Measurements from ENCODE around the gene NDUFC2.
A peak's percentile ranks its signal among the peaks of the same experiment; 100 is the strongest.
"Not testable (repeated sequence)": the region's sequence is repeated elsewhere in the genome, so short reads cannot be mapped to it uniquely, and the experiment has no call there.

NDUFC2 gene

DNA sequence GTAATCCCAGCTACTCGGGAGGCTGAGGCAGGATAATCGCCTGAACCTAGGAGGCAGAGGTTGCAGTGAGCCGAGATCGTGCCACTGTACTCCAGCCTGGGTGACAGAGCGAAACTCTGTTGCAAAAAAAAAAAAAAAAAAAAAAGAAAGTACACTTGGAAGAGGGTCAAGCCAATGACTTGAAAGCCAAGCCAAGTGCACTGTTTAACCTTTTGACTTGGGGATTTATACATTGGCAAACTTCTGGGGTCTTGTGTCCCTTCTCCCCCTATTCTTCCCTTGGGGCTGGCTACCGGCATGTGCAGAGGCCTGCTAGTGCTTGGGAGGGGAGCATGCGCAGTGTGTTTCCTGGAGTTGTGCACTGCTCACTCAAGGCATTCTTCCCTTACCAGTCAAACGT, 30.3 kb downstream of the NDUFC2 start:
- no peak for DNase-seq

DNA sequence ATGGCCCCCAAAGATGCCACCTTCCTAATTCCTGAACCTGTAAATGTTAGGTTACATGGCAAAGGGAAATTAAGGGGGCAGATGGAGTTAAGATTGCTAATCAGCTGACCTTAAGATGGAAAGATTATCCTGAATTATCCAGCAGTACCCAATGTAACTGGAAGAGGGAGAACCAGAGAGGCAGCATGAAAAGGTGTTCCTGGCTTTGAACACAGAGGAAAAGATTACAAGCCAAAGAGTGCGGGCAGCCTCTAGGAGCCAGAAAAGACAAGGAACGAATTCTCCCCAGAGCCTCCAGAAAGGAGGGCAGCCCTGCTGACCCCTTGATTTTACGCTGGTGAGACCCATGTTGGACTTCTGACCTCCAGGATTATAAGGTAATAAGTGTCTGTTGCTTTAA, 31.1 kb downstream of the NDUFC2 start:
- DNase-seq, result no peak

DNA sequence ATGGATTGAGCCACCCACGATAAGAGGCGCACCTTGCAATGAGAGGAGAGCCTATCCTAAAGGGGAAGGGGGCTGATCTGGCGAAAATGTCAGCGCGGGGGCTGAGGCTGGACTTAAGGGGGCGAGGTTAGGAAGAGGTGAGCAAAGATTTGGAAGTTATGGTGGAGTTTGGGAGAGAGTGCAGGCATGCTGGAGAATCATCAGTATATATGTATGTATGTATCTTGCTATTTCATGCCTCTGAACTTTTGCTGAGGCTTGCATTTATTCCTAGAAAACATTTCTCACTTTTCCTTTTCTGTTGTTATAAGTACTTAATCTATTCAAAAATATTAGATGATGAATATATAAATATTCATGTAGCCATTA, 33.2 kb downstream of the NDUFC2 start:
- DNase-seq, result no peak

- peak; percentile 74 for DNase-seq
These were observed 33.7 kb downstream of the NDUFC2 start for GRCh38 chr11:78045851-78046485.

DNA sequence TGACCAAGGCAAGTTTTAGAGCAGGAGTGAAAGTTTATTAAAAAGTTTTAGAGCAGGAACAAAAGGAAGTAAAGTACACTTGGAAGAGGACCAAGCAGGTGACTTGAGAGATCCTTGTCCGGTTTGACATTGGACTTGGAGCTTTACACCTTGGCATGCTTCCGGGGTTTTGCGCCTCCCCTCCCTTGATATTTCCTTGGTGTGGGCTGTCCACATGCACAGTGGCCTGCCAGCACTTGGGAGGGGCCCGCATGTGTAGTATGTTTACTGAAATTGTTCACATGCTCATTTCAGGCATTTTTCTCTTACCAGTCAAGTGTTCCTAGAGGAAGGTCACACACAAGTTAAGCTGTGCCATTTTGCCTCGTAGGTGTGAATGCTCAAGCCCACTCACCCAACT, 35.0 kb downstream of the NDUFC2 start:
- no peak for DNase-seq

DNA sequence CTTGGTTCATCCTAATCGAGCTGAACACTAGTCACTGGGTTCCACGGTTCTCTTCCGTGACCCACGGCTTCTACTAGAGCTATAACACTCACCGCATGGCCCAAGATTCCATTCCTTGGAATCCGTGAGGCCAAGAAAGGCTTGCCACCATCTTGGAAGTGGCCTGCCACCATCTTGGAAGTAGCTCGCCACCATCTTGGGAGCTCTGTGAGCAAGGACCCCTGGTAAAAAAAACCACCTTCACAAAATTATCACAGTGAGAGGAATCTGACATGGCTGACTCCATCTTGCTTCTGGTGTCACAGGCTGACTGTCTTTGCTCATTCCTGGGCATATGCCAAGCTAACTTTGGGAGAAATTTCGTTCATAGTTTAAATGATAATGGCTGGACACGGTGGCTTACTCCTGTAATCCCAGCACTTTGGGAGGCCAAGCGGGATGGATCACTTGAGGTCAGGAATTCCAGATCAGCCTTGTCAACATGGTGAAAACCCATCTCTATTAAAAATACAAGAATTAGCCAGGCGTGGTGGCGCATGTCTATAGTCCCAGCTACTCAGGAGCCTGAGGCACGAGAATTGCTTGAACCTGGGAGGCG, 37.7 kb downstream of the NDUFC2 start:
- DNase-seq, result no peak

GRCh38 chr11:78041380-78041719, 38.3 kb downstream of the NDUFC2 start:
- not testable (repeated sequence) for DNase-seq

DNA sequence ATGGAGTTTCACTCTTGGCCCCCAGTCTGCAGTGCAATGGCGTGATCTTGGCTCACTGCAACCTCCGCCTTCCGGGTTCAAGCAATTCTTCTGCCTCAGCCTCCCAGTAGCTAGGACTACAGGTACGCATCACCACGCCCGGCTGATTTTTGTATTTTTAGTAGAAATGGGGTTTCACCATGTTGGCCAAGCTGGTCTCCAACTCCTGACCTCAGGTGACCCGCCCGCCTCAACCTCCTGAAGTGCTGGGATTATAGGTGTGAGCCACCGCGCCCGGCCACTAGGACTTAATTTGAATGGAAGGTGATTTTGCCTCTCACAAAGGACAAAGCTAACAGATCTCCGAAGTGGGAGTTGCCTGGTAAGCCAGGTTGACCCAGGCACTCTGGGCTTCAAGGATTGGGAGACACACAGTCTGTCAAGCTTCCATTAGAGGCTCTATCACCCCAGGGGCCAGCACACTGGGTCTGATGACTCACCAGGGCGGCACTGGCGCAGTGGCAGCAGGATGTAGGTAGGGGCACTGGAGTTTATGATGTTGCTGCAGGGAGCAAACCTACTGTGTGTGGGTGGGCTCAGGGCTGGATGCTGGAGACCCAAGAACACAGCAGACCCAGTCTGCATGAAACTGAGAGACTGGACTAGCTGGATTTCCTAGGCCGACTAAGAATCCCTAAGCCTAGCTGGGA, 38.8 kb downstream of the NDUFC2 start:
- DNase-seq, result no peak

DNA sequence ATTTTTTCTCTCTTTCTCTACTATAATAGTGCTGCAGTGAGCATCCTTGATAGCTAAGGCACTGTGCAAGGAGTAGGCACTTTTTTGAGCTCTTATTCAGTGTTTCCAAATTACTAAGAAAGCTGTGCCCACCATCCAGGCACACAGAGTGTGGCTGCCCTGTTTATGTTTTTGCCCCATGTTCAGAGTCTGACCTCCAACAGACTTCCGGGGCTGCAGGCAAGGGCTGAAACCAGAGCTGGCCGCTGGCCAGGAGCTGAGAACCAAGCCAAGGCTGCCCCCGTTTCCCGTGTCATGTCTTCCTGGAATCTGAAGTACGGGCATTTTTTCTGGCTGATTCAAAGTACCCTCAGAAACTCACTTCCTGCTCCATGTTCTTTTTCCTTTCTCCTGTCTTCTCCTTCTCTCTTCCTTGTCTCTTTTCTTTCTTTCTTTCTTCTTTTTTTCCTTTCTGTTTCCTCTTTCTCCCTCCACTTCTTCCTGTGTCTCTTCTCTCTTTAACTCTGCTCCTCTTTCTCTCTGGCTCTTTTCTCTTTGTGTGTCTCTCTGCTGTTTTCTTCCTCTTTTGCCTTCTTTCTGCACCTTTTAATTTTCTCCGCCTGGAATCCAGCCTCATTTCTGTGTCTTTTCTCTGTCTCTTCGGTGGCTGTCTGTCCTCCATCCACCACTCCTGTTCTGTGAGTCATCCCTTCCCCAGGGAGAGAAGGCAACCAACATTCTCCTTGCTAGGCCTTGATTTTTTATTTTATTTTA, 39.6 kb downstream of the NDUFC2 start:
- no peak for DNase-seq

- DNase-seq, result no peak
These were observed 40.2 kb downstream of the NDUFC2 start for GRCh38 chr11:78039391-78039918.

GRCh38 chr11:78038697-78039313, 40.9 kb downstream of the NDUFC2 start:
- DNase-seq, result no peak

DNA sequence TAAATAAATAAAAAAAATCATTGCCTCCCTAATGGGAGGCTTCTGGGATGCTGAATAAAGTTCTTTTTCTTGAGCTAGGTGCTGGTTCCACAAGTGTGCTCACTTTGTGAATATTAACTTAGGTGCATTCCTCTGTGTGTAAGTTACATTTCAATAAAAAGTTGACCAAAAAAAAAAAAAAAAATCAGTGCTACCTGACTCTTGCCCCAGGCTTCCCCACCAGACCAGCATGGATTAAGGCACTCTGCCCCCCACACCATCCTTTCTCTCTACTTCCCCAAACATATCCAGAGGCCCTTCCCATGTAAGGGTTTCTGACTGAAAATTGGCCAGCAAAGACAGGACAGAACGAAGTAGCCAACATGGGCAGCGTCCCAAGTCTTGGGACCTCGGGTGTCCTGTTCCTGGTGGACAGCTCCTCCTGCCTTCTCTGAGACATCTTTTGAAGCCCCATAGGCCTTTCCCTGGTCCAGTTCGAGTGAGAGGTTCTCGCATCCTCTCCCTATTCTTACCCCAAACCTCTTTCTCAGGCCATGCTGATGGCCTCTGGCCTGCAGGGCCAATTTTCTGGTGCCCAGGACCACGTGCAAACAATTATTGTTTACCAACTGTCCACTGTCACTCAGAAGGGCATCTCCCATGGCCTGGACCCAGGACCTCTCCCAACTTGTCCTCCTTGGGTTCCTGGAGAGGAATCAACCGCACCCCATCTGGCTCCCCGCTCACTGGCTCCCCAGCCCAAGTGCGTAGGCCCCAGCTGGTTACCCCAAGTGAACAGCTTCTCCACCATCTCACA, 41.6 kb downstream of the NDUFC2 start:
- no peak for DNase-seq

- DNase-seq, result no peak
These were observed 42.6 kb downstream of the NDUFC2 start for GRCh38 chr11:78037056-78037455.

DNA sequence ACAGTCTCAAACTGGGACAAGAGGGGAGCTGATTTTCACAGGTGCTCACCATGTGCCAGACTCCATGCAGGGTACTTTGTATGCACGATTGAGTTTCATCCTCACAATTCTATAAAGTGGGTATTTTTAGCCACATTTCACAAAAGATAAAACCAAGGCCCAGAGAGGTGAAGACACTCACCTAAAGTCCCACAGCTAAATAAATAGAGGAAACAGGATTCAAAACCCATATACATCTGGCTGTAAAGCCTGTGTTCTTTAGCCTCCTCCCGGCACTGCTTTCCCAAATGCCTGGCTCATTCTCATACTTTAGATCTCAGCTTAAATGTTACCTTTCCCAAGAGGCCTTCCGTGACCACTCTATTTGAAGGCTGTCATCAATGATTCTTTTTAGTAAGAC, 43.3 kb downstream of the NDUFC2 start:
- DNase-seq, result no peak

DNA sequence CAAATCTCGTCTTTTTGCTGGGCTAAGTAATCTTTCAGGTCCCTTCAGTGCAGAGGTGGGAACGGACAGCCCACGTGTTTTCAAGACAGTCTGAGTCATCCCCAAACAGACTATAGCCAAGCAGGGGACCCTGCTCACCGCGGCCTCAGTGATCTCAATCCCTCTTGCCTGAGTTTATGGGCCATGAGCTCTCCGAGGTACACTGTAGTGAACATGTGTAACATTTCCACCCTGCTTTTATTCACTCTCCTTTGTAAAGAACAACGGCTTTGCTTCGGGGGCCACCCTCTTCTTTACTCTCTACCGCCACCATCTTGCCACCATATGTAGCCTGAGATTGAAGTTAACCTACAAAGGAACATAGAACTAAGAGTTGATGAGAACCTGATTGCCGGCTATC, 45.0 kb downstream of the NDUFC2 start:
- no peak for DNase-seq

- DNase-seq, result no peak
These were observed 46.6 kb downstream of the NDUFC2 start for GRCh38 chr11:78033040-78033439.

GRCh38 chr11:78032090-78032489, 47.6 kb downstream of the NDUFC2 start:
- DNase-seq, result no peak

- no peak for DNase-seq
These were observed 48.0 kb downstream of the NDUFC2 start for GRCh38 chr11:78031629-78032028.

GRCh38 chr11:78030429-78031325, 49.0 kb downstream of the NDUFC2 start:
- no peak for DNase-seq

DNA sequence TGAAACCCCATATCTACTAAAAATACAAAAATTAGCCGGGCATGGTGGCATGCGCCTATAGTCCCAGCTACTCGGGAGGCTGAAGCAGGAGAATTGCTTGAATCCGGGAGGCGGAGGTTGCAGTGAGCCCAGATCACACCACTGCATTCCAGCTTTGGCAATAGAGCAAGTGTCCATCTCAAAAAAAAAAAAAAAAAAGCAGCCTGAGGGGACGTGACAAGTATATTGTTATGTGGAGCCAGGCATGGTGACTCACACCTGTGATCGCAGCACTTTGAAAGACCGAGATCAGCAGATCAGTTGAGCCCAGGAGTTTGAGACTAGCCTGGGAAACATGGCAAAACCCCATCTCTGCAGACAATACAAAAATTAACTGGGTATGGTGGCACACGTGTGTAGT, 51.2 kb downstream of the NDUFC2 start:
- DNase-seq, result not testable (repeated sequence)

DNA sequence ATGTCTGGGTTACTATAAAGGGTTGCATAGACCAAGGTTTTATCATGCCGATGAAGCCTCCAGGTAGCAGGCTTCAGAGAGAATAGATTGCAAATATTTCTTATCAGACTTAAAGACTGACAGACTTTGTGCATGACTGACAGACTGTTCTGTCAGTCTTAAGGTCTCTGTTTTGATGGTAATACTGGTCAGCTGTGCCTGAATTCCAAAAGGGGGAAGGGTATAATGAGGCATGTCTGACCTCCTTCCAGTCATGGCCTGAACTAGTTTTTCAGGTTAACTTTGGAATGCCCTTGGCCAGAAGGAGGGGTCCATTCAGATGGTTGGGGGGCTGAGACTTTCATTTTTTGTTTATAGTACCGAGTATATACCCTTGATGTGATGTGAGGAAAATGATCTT, 51.9 kb downstream of the NDUFC2 start:
- no peak for DNase-seq
